CD4-positive, alpha-beta T cell treated with Interleukin-2 at 100 ng/mL for 4 hours (primary cell): ENCODE results near the gene CISH.

ENCODE experiments used
- DNase-seq: peaks from one replicate; pipeline ENCODE4 v3.0.0-alpha.2; 2020; ENCODE audit warnings: low spot score

CISH gene

DNA sequence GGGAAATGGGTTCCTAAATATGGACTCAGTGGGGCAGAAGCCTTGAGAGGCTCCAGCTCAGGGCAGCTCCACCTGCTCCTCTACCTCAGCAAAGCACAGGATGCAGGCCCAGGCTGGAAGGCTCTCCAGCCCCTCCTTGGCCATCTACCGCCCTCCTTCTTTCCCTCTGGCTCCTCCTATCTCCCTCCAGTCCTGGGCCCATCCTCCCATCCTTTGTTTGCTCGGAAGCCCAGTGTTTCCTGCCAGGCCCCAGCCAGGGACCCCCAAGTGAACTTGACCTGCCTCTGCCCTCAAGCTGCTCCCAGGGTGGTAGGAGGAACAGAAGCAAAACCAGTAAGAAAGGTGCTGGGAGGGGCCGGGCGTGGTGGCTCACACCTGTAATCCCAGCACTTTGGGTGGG is 25.4 kb upstream of the CISH start:
- DNase-seq: no peak

DNA sequence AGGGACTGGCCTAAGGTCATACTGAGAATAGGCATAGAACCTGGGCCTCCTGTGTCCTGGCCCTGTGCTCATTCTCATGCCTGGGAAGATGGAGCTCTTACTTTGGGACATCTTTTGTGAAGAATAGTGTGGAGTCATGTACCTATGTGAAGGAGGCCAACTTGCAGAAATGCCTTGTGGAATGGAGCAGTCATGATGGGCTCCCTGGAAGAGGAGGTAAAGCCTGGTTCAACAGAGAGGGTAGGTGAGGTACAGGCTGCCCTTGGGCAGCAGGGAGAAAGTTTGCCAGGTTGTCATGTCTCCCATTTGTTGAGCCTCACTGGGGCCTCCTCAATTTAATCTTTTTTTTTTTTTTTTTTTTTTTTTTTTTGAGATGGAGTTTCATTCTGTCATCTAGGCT is 23.5 kb upstream of the CISH start:
- DNase-seq: no peak

DNA sequence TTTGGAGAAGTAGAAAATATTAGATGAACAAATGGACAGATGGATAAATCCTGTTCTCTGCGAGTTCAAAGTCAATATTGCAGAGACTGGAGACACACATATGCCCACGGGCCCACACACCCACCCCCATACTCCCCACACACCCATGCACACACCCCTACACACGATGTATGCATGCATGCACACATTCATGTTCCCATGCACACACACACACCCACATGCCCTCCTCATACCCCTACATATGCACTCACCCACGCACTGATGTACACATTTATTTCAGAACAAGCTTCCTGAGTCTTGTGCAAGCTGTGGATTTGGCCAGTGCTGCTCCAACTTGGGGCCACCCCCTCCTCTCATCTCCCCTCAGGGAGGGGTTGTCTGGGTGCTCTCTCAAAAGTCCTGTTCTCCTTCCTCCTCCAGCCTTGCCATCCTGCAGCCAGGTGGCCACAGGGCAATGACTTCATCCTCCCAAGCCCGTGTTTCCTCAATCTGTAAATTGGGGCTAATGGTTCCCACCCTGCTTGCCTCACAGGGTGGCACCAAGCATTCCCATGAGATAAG is 21.7 kb upstream of the CISH start:
- DNase-seq: no peak

DNA sequence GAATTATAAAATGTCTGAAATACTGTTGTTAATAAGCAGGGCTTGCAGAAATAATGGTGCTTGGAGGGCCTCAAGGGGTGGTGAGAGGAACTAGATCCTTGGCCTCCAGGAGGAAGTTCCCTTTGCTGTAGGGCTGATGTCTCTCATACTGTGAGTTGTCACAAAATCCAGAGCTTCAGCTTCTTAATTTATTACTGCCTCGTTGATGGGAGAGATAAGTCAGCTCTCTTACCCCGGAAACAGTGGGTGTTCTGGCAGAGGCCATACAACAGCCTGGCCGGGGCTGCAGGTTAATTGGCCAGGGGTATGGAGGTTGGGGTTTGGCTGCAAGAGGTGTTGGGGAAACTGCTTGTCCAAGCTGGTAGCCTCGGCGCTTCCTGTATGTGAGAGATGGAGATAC is 20.9 kb upstream of the CISH start:
- peak; percentile 20 for DNase-seq

DNA sequence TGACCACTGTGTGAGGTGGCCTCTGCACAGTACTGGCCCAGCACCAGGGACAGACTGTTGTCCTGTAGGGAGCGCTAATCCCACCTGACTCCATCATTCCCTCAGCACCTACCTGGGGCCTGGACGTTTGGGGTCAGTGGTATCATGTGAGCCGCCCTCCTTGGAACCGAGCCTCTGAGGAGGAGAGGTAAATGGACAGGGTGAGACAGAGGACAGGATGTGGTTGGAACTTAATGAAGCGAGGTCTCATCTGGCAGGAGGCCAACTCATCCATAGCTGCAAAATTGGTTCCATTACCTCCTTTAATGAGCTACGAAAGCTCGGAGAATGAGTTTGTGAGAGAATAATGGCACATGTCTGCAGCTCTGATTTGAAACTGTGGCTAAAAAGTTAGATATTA is 19.3 kb upstream of the CISH start:
- DNase-seq: no peak

DNA sequence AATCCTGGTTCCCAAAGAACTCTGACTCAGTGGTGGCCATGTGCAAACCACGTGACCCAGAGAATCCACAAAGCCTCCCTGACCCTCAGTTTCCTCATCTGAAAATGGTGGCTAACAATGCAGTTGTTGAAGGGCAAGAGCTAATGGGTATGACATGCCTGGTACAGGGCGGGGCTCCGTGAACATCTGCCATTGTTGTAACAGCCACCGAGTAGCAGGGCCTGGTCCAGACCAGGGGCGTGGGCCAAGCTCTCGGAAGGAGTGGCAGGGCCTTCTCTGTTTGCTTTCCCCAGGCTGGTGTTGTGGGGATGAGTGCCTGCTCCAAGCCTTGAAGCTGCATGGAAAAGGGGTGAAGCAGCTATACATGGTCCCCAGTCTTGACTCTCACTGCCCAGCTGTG is 18.8 kb upstream of the CISH start:
- no peak for DNase-seq

DNA sequence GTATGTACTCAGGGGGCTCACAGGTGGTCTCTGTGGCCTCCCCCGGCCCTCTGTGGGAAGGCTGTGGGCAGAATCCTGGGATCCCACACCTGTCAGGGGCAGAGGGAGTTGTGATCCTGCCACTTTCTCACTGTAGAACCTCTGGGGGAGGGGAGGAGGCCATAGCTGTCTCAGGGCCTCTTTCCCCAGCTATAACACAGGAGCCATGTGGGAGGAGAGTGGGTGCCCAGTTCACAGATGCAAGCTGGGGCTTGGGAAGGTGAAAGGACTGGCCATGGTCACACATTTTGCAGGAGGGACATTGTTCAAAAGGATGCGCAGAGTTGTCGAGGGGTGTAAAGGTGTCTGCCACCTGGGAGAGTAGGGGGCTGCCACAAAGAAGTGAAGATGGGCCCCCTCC is 17.0 kb upstream of the CISH start:
- DNase-seq: no peak

DNA sequence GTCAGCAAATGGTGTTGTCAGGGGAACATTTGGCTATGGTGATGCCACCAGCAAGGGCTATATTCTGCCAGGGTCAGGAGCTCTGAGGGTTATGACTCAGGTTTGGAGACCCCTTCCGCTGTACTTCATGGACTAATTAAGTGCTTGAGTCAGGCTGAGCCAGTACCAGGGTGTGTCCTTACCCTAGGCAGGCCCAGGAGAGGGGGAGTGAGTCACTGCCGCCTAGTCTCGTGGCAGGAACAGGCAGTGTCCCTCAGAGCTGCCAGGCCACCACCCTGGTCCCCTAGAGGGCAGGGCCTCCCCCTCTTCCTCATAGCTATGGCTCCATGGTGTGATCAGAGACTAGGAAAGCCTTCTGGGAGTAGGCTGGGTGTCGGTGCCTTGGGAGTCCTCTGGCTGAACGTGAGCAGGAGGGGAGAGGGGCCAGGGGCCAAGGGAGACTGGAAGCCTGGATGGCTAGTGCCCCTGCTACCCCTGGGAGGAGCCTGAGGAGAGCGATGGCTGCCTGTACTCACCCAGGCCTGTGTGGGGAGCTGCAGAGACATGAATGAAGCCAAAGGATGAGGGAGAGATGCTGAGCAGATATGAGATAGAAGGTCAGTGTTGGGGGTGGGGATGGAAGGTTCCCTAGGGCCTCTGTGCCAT is 16.0 kb upstream of the CISH start:
- peak; percentile 36 for DNase-seq

DNA sequence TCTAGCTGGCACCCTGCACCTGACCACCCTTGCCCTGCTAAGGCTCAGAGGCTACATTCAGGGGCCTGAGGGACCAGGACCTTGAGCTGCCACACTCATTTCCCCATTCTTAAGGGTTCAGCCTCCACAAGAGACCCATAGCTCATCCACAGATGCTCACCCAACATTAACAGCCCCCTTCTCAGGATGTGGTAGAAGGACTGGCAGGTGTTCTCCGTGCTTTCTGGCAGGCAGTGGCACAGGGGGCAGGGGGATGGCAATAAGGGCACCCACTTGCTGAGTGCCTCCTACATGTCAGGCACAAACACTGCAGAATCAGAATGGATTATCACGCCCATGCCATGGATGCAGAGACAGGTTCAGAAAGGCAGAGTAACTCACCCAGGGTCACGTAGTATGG is 14.8 kb upstream of the CISH start:
- no peak for DNase-seq

DNA sequence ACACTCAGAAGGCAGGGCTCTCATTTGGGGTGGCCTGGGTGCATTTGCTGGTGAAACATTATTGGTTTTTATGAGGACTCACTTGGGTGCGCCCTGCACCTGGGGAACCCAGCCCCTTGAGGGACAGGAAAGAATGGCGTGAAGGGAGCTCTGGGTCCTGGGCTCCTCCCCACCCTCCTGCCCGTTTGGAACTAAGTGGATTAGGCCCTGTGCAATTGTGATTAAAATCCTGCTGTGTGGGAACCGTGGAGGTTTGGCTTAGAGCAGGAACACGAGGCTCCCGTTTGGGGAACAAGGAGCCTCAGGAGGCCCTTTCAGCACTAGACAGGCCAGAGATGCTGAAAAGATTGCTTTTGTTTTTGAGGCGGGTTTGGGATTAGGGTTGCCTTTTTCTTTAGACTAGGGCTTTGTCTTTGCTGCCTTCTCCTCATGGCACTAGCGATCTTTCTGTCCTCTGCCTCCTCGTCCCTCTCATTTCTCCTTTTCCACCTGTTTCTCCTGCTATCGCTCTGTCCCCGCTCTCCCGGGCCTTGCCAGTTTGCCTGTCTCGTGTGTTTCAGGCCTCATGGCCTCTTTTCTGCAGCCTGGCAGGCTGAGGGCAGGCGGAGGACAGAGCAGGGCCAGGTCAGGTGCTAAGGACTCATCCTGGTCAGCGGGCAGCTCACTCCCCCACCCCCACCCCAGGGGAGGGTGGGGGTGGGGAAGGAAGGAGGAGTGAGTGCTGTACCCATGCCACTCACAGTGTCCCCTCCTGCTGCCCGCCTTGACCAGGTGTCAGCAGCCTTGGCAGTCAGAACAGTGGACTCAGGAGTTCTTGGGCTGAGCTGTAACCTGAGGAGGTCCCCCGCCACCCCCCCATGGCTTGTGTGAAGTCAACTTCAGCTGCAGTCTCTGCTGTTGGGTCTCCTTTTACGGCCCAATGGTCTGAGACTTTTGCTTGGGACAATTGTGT is 13.9 kb upstream of the CISH start:
- DNase-seq: no peak

DNA sequence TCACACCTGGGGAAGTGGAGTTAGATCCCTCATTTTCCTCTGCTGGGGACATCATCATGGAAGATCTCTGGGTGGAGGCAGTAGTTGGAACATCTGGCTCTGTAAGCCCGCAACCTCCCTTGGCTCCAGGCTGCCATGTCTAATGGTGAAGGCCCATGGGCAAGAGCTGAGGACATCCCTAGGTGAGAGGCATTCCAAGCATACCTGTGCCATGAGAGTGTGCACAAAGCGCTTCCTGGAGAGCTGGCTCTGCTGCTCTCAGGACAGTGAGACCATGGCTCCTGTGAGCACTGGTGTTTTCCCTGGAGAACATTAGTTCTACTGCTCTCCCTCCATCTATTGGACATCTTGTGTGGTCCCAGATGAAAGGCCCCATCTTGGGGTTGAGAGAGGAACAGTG is 13.1 kb upstream of the CISH start:
- DNase-seq: no peak

DNA sequence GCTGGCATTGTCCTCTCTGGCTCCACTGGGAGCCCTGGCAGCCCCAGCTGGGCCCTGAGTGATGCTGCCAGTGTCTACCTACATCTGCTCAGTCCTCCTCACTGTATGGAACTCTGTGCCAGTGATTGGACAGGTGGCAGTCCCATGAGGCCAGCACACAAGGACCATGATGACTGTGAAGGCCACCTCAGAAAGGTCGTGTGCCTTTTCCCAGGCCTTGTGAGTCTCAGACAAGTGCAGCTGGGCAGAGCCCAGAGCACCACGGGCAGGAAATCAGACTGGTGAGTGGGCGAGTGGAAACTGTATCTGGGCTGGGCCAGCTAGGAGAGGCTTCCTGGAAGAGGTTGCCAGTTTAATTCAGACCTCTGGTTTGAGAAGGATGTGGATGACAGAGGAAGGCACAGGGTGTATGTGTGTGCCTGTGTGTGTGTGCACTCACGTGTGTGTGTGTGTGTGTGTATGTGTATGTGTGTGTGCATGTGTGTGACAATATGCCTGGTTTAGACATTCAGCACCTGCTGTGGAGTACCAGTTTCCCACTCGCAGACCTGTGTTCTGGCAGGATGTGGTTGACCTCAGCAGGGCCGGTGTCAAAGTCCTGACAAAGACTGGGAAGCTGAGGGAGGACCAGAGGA is 12.4 kb upstream of the CISH start:
- peak; percentile 53 for DNase-seq

DNA sequence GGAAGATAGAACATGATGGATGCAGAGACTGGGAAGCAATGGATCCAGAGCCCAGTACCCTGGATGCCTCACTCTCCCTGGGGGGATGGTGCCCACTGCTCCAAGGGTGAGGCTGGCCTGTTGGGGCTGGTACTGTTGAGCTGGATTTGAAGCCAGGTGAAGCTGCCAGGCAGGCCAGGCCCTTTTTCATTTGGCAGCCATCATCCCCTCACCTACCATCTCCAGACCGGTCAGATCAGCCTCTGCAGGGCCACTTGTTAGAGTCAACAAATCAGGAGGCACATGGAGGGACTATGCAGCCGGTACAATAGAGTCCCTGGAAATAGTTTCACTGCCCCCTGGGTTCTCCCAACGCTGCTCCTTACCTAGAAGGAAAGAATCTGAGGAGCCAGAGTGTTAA is 11.3 kb upstream of the CISH start:
- DNase-seq: no peak

DNA sequence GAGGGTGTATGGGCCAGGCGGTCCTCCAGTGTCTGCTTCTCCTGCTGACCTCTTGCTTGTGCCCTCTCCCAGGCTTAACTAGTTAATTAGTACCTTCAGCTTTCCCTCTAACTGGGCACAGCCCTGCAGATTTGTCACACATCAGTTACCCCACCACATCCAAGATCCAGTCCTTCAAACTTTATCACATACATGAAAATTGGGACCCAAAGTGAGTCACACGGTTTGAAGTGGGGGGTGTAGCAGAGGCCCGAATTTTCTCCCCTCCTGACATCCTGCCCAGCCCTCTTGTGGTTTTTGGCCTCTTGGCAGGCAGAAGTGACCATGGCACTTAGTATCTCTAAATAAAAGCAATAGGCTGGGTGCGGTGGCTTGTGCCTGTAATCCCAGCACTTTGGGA is 9.2 kb upstream of the CISH start:
- DNase-seq: no peak

DNA sequence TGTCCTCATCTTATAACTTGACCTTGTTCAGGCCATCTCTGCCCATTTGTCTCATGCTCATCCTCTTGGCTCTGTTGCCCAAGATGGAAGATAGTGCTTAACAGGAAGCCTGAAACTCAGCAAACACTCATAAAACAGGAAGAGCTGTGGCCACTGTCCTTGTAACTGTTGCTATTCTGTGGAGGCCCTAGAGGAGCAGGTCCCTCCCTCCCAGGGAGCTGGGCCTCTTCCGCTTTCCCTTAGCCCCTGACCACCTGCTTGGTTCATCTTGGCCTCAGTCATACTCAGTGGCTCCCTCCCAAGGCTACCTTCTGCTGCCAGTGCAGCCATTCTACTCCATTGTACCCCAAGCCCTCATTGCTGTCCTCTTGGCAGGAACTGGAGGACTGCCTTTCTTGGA is 8.8 kb upstream of the CISH start:
- no peak for DNase-seq

DNA sequence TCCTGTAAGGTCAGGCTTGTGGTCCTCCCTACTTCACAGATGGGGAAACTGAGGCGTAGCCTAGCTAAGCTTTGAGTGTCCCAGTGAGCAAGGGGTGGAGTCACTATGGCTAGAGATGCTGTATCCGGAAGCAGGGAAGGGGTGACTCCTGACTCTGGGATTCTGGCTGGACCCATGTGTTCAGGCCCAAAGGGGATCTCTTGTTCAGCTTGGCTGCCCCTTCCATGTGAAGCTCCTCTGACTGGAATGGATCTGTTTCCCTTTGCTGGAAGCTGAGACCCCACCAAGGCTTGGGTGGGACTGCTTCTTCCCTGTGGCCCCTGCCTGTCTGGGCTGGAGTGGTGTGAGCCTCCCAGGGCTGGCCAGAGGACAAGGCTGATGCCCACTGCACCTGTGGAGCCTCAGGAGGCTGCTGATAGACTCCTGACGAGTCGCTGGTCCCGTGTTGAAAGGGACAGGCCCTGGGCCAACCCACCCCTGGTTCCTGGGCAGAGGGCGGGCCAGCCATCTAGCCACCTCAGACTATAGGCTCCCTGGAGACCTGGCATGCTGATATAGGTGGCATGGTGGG is 6.4 kb upstream of the CISH start:
- no peak for DNase-seq

DNA sequence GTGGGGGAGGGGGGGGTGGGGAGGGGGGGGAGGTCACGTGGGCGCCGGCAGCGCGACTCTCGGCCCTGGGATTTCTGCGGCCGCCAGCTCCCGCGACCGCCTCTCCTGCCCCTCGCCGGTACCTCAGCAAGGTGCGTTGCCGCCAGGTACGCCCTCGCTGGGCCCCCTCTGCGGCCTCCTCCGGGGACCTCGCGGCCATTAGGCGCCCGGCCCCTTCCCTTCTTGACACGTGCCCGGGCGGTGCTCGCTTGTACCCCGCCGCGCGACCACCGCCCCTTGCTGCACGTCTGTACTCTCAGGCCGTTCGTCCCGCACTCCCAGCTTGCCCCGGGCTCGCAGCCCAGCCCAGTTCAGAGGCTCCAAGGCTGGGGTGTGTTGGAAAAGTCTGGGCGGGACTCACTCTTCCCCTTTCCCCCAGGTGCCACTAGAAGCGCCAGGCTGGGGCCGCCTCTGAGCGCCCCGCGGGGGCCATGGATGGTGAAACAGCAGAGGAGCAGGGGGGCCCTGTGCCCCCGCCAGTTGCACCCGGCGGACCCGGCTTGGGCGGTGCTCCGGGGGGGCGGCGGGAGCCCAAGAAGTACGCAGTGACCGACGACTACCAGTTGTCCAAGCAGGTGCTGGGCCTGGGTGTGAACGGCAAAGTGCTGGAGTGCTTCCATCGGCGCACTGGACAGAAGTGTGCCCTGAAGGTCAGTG is 5.7 kb upstream of the CISH start, which contains the start of gene MAPKAPK3:
TSS of gene MAPKAPK3 (plus strand) at position 56 of the 696 bp plus-strand sequence. CDS start at position 471, 415 bp downstream.
- DNase-seq: peak; percentile 34

DNA sequence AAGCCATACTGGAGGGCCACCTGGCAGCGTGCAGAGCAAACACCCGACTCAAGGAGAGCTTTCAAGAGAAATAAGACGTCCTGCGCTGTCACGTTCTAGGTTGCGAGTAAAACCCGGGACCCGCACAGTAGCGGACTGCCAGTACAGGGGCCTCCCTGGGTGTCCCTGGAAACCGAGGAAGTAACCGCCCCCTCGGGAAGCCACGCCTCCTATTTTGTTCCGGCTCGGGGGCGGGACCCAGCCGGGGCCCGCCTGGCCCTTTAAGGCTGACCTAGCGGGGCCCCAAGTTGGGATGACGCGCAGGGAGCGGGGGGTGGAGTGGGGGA is 5.2 kb upstream of the CISH start:
- DNase-seq: peak; percentile 95

DNA sequence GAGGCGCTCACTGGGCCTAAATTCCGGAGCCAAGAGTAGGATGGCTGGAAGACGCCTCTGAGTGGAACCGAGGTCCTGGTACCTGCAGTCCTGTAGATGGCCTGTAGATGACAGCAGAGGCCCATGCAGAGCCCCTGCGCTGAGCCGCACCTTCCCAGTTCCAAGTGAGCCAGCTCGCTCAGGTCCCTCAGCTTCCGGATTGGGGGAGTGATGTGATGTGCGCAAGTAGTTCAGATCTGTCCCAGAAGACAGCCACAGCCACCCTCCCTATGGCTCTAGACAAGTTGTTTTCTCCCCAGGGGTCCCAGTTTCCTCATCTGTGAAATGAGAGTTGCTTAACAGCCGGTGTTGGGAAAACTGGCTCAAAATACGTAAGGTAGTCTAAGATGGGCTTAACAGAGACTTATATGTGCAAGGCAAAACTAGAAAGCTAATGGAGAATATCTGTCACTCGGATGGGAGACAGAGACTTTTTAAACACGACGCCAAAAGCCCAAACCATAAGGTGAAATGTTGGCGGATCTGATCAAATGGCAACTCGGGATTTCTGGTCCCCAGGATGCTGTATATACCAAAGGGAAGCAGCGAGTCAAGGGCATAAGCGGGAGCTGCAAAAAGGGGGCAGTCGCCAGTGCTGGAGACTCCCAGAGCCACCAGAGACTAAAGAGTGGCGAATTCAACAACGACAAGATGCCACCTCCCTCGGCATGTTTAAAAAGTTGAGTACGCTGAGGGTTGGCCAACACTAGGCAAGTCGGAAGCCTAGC is 4.6 kb upstream of the CISH start:
- DNase-seq: peak; percentile 86

DNA sequence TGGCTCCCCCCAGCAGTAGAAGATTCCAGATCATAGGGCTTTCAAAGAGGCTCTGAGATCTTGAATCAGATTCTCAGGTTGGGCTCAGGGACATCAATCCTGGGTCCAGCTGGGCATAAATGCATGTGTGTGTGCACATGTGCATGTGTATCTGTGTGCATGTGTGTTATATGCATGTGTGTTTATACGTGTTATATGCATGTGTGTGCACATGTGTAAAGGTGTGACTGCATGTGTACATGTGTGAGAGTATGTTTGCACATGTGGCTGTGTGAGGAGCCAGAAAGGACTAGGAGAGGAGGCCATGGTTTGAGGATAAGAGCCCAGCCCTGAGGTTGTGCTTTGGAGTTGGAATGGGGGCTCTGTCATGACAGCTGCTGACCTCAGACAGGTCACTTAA is 3.6 kb upstream of the CISH start:
- DNase-seq: no peak
